Measurements from ENCODE around the gene TTC7B.

GRCh38 chr14:90696720-90697119 lies 119.5 kb downstream of the TTC7B start:
- TF ChIP-seq POLR2A (IDR thresholded peaks at IDR 0.05; ENCODE audit: low read depth, low read length): no peak
- TF ChIP-seq TAF1 (IDR thresholded peaks at IDR 0.05; ENCODE audit: borderline replicate concordance, low read depth, low read length): no peak
